RCC 7860 (cell line): ENCODE results near the gene ADRB1.

Source experiments
- DNase-seq: peaks from one replicate; pipeline ENCODE4 v3.0.0-alpha.2; 2015; ENCODE audit warnings: low spot score
- FAIRE-seq: peaks from 2 replicates; lab custom pipeline; 2012; peaks lifted over from hg19 to GRCh38; lab: Jason Lieb, UNC

Gene ADRB1

GRCh38 chr10:114043532-114044246 lies at the start of gene ADRB1:
TSS of gene ADRB1 (plus strand) at chr10:114043866. CDS start at chr10:114044133, 267 bp downstream.
- DNase-seq (no peak), FAIRE-seq (no peak)

GRCh38 chr10:113995201-113995600 lies 48.5 kb upstream of the ADRB1 start:
- FAIRE-seq (no peak), DNase-seq (no peak)

- no peak for DNase-seq
- no peak for FAIRE-seq
These were observed 46.2 kb upstream of the ADRB1 start for GRCh38 chr10:113997428-113997827.

- no peak for FAIRE-seq
- DNase-seq, result no peak
These were observed 44.1 kb upstream of the ADRB1 start for GRCh38 chr10:113999531-113999930.

GRCh38 chr10:114000457-114001010 lies 43.1 kb upstream of the ADRB1 start:
- FAIRE-seq, result no peak
- DNase-seq, result no peak

GRCh38 chr10:114002422-114002821 lies 41.2 kb upstream of the ADRB1 start:
- DNase-seq (no peak), FAIRE-seq (no peak)

GRCh38 chr10:114003161-114003941 lies 40.3 kb upstream of the ADRB1 start:
- no peak for DNase-seq

GRCh38 chr10:114009281-114009996 lies 34.2 kb upstream of the ADRB1 start:
- DNase-seq, result no peak
- no peak for FAIRE-seq

More at GRCh38 chr10:114003161-114003941, 40.3 kb upstream of the ADRB1 start:
- FAIRE-seq, result no peak

GRCh38 chr10:114010316-114010715 lies 33.4 kb upstream of the ADRB1 start:
- DNase-seq (no peak), FAIRE-seq (no peak)

- DNase-seq (no peak), FAIRE-seq (no peak)
These were observed 31.0 kb upstream of the ADRB1 start for GRCh38 chr10:114012650-114013049.

GRCh38 chr10:114015708-114016107 lies 28.0 kb upstream of the ADRB1 start:
- FAIRE-seq, result no peak

GRCh38 chr10:114017271-114017670 lies 26.4 kb upstream of the ADRB1 start:
- no peak for FAIRE-seq

More at GRCh38 chr10:114015708-114016107, 28.0 kb upstream of the ADRB1 start:
- DNase-seq, result no peak

GRCh38 chr10:114017873-114018272 lies 25.8 kb upstream of the ADRB1 start:
- DNase-seq (no peak), FAIRE-seq (no peak)

More at GRCh38 chr10:114017271-114017670, 26.4 kb upstream of the ADRB1 start:
- DNase-seq, result no peak

- FAIRE-seq, result no peak
- DNase-seq, result no peak
These were observed 24.4 kb upstream of the ADRB1 start for GRCh38 chr10:114019226-114019625.

GRCh38 chr10:114021154-114021553 lies 22.5 kb upstream of the ADRB1 start:
- no peak for DNase-seq
- no peak for FAIRE-seq

GRCh38 chr10:114021717-114022680 lies 21.7 kb upstream of the ADRB1 start:
- no peak for DNase-seq
- FAIRE-seq, result no peak

GRCh38 chr10:114022766-114023597 lies 20.7 kb upstream of the ADRB1 start:
- DNase-seq, result no peak
- FAIRE-seq, result no peak

GRCh38 chr10:114024876-114025610 lies 18.6 kb upstream of the ADRB1 start:
- no peak for FAIRE-seq
- no peak for DNase-seq
